Measurements from ENCODE around the gene HES2. TPM values are rescaled to one million over a fixed set of nuclear protein-coding genes. Genes with fewer than 3 reads are reported as not detected.

Gene HES2
- total and polyA plus RNA-seq, 2 experiments from 2014 or later = 1.6 to 2.1 TPM

DNA sequence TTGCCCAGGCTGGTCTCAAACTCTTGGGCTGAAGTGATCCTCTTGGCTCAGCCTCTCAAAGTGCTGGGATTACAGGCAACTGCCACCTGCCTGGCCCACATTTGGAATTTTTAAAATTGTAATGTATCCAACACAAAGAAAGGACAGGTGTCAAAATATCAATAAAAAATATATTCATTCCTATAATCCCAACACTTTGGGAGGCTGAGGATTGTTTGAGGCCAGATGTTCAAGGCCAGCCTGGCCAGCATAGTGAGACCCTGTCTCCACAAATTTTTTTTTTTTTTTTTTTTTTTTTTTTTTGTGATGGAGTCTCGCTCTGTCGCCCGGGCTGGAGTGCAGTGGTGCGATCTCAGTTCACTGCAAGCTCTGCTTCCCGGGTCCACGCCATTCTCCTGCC lies 10.0 kb downstream of the HES2 start (continued):
- TF ChIP-seq EZH2phosphoT487 (IDR thresholded peaks at IDR 0.05; ENCODE audit: unreplicated experiment) = no peak

DNA sequence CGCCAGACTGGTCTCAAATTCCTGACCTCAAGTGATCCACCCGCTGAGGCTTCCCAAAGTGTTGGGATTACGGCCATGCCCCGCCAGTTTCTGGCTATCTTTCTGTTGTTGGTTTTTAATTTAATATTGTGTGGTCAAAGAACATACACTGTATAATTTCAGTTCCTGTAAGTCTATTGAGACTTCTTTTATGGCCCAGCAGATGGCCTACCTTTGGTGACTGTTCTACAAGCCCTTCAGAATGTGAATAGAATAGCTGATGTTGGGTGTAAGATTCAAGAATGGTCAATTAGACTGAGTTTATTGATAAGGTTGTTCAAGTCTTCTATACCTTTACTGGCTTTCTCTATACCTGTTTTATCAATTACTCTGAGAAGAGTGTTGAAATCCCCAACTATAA lies 10.7 kb downstream of the HES2 start:
- H3K4me1 Mint-ChIP-seq = no peaks in the 10 kb centered on the region; the same call in 2 of the 3 replicates
- H3K27me3 Mint-ChIP-seq (ENCODE audit: insufficient read depth, low read depth, poor library complexity) = peaks cover 13% of the 10 kb centered on the region
- H3K9me3 Mint-ChIP-seq = no peaks in the 10 kb centered on the region
- H3K36me3 Mint-ChIP-seq (ENCODE audit: low read depth) = no peaks in the 10 kb centered on the region
- Histone ChIP-seq H3K27me3 (ENCODE audit: insufficient read depth) (peaks cover 21% of the 10 kb centered on the region; the same call in 1 of the 2 replicates), H3K4me2 (no peak overlapping the region), H3K79me2 (replicated peaks; ENCODE audit: insufficient read depth) (no peaks in the 10 kb centered on the region), H3F3A (replicated peaks; ENCODE audit: low read depth) (0 out of 2 replicates have a peak, but pooled peaks cover 7% of the 10 kb centered on the region), H3K4me1 (ENCODE audit: insufficient read depth) (0 out of 2 replicates have a peak, but pooled peaks cover 4% of the 10 kb centered on the region), H3K9me2 (ENCODE audit: insufficient read depth) (no peaks in the 10 kb centered on the region), H3K36me3 (ENCODE audit: insufficient read depth) (no peaks in the 10 kb centered on the region), H2AFZ (no peak overlapping the region), H3K27ac (ENCODE audit: low read depth) (no peak overlapping the region), H3K4me3 (no peak overlapping the region), H4K20me1 (replicated peaks; ENCODE audit: insufficient read depth) (no peaks in the 10 kb centered on the region)
- H3K27ac Mint-ChIP-seq = no peak overlapping the region
- TF ChIP-seq, protein P1, sequence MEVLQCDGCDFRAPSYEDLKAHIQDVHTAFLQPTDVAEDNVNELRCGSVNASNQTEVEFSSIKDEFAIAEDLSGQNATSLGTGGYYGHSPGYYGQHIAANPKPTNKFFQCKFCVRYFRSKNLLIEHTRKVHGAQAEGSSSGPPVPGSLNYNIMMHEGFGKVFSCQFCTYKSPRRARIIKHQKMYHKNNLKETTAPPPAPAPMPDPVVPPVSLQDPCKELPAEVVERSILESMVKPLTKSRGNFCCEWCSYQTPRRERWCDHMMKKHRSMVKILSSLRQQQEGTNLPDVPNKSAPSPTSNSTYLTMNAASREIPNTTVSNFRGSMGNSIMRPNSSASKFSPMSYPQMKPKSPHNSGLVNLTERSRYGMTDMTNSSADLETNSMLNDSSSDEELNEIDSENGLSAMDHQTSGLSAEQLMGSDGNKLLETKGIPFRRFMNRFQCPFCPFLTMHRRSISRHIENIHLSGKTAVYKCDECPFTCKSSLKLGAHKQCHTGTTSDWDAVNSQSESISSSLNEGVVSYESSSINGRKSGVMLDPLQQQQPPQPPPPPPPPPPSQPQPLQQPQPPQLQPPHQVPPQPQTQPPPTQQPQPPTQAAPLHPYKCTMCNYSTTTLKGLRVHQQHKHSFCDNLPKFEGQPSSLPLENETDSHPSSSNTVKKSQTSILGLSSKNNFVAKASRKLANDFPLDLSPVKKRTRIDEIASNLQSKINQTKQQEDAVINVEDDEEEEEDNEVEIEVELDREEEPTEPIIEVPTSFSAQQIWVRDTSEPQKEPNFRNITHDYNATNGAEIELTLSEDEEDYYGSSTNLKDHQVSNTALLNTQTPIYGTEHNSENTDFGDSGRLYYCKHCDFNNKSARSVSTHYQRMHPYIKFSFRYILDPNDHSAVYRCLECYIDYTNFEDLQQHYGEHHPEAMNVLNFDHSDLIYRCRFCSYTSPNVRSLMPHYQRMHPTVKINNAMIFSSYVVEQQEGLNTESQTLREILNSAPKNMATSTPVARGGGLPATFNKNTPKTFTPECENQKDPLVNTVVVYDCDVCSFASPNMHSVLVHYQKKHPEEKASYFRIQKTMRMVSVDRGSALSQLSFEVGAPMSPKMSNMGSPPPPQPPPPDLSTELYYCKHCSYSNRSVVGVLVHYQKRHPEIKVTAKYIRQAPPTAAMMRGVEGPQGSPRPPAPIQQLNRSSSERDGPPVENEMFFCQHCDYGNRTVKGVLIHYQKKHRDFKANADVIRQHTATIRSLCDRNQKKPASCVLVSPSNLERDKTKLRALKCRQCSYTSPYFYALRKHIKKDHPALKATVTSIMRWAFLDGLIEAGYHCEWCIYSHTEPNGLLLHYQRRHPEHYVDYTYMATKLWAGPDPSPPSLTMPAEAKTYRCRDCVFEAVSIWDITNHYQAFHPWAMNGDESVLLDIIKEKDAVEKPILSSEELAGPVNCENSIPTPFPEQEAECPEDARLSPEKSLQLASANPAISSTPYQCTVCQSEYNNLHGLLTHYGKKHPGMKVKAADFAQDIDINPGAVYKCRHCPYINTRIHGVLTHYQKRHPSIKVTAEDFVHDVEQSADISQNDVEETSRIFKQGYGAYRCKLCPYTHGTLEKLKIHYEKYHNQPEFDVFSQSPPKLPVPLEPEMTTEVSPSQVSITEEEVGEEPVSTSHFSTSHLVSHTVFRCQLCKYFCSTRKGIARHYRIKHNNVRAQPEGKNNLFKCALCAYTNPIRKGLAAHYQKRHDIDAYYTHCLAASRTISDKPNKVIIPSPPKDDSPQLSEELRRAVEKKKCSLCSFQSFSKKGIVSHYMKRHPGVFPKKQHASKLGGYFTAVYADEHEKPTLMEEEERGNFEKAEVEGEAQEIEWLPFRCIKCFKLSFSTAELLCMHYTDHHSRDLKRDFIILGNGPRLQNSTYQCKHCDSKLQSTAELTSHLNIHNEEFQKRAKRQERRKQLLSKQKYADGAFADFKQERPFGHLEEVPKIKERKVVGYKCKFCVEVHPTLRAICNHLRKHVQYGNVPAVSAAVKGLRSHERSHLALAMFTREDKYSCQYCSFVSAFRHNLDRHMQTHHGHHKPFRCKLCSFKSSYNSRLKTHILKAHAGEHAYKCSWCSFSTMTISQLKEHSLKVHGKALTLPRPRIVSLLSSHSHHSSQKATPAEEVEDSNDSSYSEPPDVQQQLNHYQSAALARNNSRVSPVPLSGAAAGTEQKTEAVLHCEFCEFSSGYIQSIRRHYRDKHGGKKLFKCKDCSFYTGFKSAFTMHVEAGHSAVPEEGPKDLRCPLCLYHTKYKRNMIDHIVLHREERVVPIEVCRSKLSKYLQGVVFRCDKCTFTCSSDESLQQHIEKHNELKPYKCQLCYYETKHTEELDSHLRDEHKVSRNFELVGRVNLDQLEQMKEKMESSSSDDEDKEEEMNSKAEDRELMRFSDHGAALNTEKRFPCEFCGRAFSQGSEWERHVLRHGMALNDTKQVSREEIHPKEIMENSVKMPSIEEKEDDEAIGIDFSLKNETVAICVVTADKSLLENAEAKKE (CRISPR knock-in tag; IDR thresholded peaks at IDR 0.05) = no peak
- TF ChIP-seq CREB1 (CRISPR knock-in tag; IDR thresholded peaks at IDR 0.05; ENCODE audit: low read depth) = no peak
- TF ChIP-seq EZH2phosphoT487 (IDR thresholded peaks at IDR 0.05; ENCODE audit: unreplicated experiment) = no peak
- no peak for TF ChIP-seq EZH2 (IDR thresholded peaks at IDR 0.05; ENCODE audit: low read depth, unreplicated experiment)
- TF ChIP-seq, protein P2, sequence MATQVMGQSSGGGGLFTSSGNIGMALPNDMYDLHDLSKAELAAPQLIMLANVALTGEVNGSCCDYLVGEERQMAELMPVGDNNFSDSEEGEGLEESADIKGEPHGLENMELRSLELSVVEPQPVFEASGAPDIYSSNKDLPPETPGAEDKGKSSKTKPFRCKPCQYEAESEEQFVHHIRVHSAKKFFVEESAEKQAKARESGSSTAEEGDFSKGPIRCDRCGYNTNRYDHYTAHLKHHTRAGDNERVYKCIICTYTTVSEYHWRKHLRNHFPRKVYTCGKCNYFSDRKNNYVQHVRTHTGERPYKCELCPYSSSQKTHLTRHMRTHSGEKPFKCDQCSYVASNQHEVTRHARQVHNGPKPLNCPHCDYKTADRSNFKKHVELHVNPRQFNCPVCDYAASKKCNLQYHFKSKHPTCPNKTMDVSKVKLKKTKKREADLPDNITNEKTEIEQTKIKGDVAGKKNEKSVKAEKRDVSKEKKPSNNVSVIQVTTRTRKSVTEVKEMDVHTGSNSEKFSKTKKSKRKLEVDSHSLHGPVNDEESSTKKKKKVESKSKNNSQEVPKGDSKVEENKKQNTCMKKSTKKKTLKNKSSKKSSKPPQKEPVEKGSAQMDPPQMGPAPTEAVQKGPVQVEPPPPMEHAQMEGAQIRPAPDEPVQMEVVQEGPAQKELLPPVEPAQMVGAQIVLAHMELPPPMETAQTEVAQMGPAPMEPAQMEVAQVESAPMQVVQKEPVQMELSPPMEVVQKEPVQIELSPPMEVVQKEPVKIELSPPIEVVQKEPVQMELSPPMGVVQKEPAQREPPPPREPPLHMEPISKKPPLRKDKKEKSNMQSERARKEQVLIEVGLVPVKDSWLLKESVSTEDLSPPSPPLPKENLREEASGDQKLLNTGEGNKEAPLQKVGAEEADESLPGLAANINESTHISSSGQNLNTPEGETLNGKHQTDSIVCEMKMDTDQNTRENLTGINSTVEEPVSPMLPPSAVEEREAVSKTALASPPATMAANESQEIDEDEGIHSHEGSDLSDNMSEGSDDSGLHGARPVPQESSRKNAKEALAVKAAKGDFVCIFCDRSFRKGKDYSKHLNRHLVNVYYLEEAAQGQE (IDR thresholded peaks at IDR 0.05; ENCODE audit: unreplicated experiment) = no peak
- TF ChIP-seq, protein P3, sequence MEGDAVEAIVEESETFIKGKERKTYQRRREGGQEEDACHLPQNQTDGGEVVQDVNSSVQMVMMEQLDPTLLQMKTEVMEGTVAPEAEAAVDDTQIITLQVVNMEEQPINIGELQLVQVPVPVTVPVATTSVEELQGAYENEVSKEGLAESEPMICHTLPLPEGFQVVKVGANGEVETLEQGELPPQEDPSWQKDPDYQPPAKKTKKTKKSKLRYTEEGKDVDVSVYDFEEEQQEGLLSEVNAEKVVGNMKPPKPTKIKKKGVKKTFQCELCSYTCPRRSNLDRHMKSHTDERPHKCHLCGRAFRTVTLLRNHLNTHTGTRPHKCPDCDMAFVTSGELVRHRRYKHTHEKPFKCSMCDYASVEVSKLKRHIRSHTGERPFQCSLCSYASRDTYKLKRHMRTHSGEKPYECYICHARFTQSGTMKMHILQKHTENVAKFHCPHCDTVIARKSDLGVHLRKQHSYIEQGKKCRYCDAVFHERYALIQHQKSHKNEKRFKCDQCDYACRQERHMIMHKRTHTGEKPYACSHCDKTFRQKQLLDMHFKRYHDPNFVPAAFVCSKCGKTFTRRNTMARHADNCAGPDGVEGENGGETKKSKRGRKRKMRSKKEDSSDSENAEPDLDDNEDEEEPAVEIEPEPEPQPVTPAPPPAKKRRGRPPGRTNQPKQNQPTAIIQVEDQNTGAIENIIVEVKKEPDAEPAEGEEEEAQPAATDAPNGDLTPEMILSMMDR (conservative IDR thresholded peaks at IDR 0.05; ENCODE audit: low read depth in 2 of 2) = no peak
- DNase-seq (ENCODE audit: low spot score) (no peak), ATAC-seq (no peak)
- no peak overlapping the region for H3K4me3 Mint-ChIP-seq
